ENCODE data around the gene LAPTM5. TPM values are rescaled to one million over a fixed set of nuclear protein-coding genes. Genes with fewer than 3 reads are reported as not detected.

Gene LAPTM5
- total RNA-seq, 6 donors from 2014 or later: 148 to 624 (median 225) TPM

DNA sequence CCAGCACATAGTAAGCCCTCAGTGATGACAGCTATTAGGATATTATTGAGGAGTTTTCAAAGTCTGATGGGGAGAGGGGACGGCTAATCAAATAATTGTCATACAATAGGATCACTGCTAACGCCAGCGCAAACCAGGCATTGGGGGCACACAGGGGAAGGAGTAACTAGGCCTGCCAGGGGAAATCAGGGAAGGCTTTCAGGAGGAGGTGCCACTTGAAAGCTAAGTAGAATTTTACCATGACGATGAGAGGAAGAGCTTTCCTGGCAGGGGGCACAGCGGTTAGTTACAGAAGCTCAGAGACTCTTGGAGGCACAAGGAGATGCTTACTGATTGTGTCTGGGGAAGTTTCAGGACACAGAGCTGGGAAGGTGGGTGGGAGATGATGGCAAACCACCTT is 47.2 kb upstream of the LAPTM5 start:
- peaks cover 7 to 23% (median 17%) of the 10 kb centered on the region in 4 donors for H3K4me1 ChIP-seq
- no peaks in the 10 kb centered on the region for H3K9me3 ChIP-seq
- H3K36me3 ChIP-seq: no peaks in the 10 kb centered on the region
- 71 to 74% methylated on average over 5 of the region's 5 CpGs for WGBS, 2 donors
- ATAC-seq (ENCODE audit: low FRiP score in 2 of 2) (no peak), DNase-seq (no peak)
- no peak overlapping the region for H3K27ac ChIP-seq
- H3K4me3 ChIP-seq: no peak overlapping the region
- H3K27me3 ChIP-seq: peaks cover 0 to 4% (median 0%) of the 10 kb centered on the region in 4 donors
- no peak for TF ChIP-seq CTCF (IDR thresholded peaks at IDR 0.05)
- no peak for TF ChIP-seq POLR2A (IDR thresholded peaks at IDR 0.05)
- no peak for TF ChIP-seq EP300 (IDR thresholded peaks at IDR 0.05)
- no peak for TF ChIP-seq POLR2AphosphoS5 (IDR thresholded peaks at IDR 0.05)

GRCh38 chr1:30804352-30804751 is 46.8 kb upstream of the LAPTM5 start:
- no peak for DNase-seq
- Histone ChIP-seq H3K4me3 (no peak overlapping the region), H3K27me3 (peaks cover 0 to 4% (median 0%) of the 10 kb centered on the region in 4 donors), H3K27ac (no peak overlapping the region), H3K9me3 (no peaks in the 10 kb centered on the region), H3K36me3 (no peaks in the 10 kb centered on the region), H3K4me1 (peaks cover 6 to 21% (median 16%) of the 10 kb centered on the region in 4 donors)
- 90 to 94% methylated on average over 7 of the region's 7 CpGs for WGBS, 2 donors
- ATAC-seq (ENCODE audit: low FRiP score in 2 of 2): no peak
- TF ChIP-seq POLR2A (IDR thresholded peaks at IDR 0.05) (no peak), POLR2AphosphoS5 (IDR thresholded peaks at IDR 0.05) (no peak), CTCF (IDR thresholded peaks at IDR 0.05) (no peak), EP300 (IDR thresholded peaks at IDR 0.05) (no peak)

- Histone ChIP-seq H3K4me1 (peaks cover 12 to 29% (median 21%) of the 10 kb centered on the region in 4 donors), H3K4me3 (no peak overlapping the region), H3K9me3 (no peaks in the 10 kb centered on the region), H3K27me3 (peaks cover 0 to 4% (median 0%) of the 10 kb centered on the region in 4 donors), H3K36me3 (no peaks in the 10 kb centered on the region), H3K27ac (no peak overlapping the region)
- TF ChIP-seq POLR2AphosphoS5 (IDR thresholded peaks at IDR 0.05) (no peak), CTCF (IDR thresholded peaks at IDR 0.05) (no peak), POLR2A (IDR thresholded peaks at IDR 0.05) (no peak), EP300 (IDR thresholded peaks at IDR 0.05) (no peak)
- ATAC-seq (ENCODE audit: low FRiP score in 2 of 2) (no peak), DNase-seq (no peak)
- 90 to 92% methylated on average over 6 of the region's 6 CpGs for WGBS, 2 donors
Measured at GRCh38 chr1:30803562-30803961, 46.0 kb upstream of the LAPTM5 start.

GRCh38 chr1:30801771-30802198 is 44.2 kb upstream of the LAPTM5 start:
- WGBS, 2 donors: 4 to 5% methylated on average over 19 of the region's 19 CpGs
- peak; percentile 58 to 82 for ATAC-seq (ENCODE audit: low FRiP score in 2 of 2)

More at GRCh38 chr1:30801771-30802198, 44.2 kb upstream of the LAPTM5 start:
- no peaks in the 10 kb centered on the region for H3K36me3 ChIP-seq
- no peaks in the 10 kb centered on the region for H3K27me3 ChIP-seq
- no peaks in the 10 kb centered on the region for H3K9me3 ChIP-seq
- peak; percentile 85 to 91 for DNase-seq
- no peak overlapping the region for H3K27ac ChIP-seq
- no peak overlapping the region for H3K4me3 ChIP-seq
- TF ChIP-seq POLR2A (IDR thresholded peaks at IDR 0.05) (peak in 1 of 4 donors; percentile 39), POLR2AphosphoS5 (IDR thresholded peaks at IDR 0.05) (no peak), CTCF (IDR thresholded peaks at IDR 0.05) (peak; percentile 87 to 94 (median 92))
- peaks cover 28 to 33% (median 30%) of the 10 kb centered on the region in 4 donors for H3K4me1 ChIP-seq

All from upper lobe of left lung (tissue), 6 donors.